Astrocyte (in vitro differentiated cells and primary cell): ENCODE measurements around the gene FSTL4. TPM values are rescaled to one million over a fixed set of nuclear protein-coding genes. Genes with fewer than 3 reads are reported as not detected.

ENCODE experiments used
- DNase-seq: peaks from one replicate; pipeline ENCODE4 v3.0.0-alpha.2; 2010; ENCODE audit warnings: low read depth
- FAIRE-seq: peaks from 2 replicates; lab custom pipeline; 2011; peaks lifted over from hg19 to GRCh38; lab: Jason Lieb, UNC
- H2AFZ ChIP-seq: 2 replicates; pipeline ENCODE4 v1.6.0; 2012; ENCODE audit warnings: low read depth, low read length, inconsistent platforms
- H3K27ac ChIP-seq: 2 replicates; pipeline ENCODE4 v1.5.1; 2011; ENCODE audit warnings: low read depth, low read length, inconsistent platforms
- H3K27me3 ChIP-seq: 2 replicates; pipeline ENCODE4 v1.6.0; 2011; ENCODE audit warnings: low read length, inconsistent platforms; ENCODE audit not compliant: insufficient read depth
- H3K36me3 ChIP-seq: 2 replicates; pipeline ENCODE4 v1.5.1; 2011; ENCODE audit warnings: low read length, inconsistent platforms; ENCODE audit not compliant: insufficient read depth
- H3K4me1 ChIP-seq: 2 replicates; pipeline ENCODE4 v1.5.1; 2011; ENCODE audit warnings: low read length, inconsistent platforms; ENCODE audit not compliant: insufficient read depth
- H3K4me2 ChIP-seq: 2 replicates; pipeline ENCODE4 v1.6.0; 2012; ENCODE audit warnings: low read length, inconsistent platforms
- H3K4me3 ChIP-seq: 2 replicates; pipeline ENCODE4 v1.5.1; 2011; ENCODE audit warnings: low read depth, mild to moderate bottlenecking, low read length, inconsistent platforms; ENCODE audit not compliant: insufficient read depth
- H3K79me2 ChIP-seq: 2 replicates; pipeline ENCODE4 v1.6.0; 2012; ENCODE audit warnings: mild to moderate bottlenecking, low read length, inconsistent platforms; ENCODE audit not compliant: insufficient read depth
- H3K9ac ChIP-seq: 2 replicates; pipeline ENCODE4 v1.6.0; 2012; ENCODE audit warnings: mild to moderate bottlenecking, low read length, inconsistent platforms
- H3K9me3 ChIP-seq: 2 replicates; pipeline ENCODE4 v1.5.1; 2012; ENCODE audit warnings: low read depth, mild to moderate bottlenecking, low read length, inconsistent platforms; ENCODE audit not compliant: insufficient read depth
- H4K20me1 ChIP-seq: 2 replicates; pipeline ENCODE4 v1.6.0; 2012; ENCODE audit warnings: low read length, inconsistent platforms; ENCODE audit not compliant: insufficient read depth
- H3K27ac Mint-ChIP-seq: one replicate; pipeline ENCODE4 v1.8.0; 2021; ENCODE audit warnings: mild to moderate bottlenecking, mixed read lengths; ENCODE audit not compliant: unreplicated experiment
- H3K27me3 Mint-ChIP-seq: one replicate; pipeline ENCODE4 v1.8.0; 2021; ENCODE audit warnings: low read depth, mixed read lengths; ENCODE audit not compliant: unreplicated experiment
- H3K36me3 Mint-ChIP-seq: one replicate; pipeline ENCODE4 v1.8.0; 2021; ENCODE audit warnings: low read depth, mixed read lengths; ENCODE audit not compliant: unreplicated experiment
- H3K4me1 Mint-ChIP-seq: one replicate; pipeline ENCODE4 v1.8.0; 2021; ENCODE audit warnings: low read depth, mixed read lengths; ENCODE audit not compliant: unreplicated experiment
- H3K4me3 Mint-ChIP-seq: one replicate; pipeline ENCODE4 v1.8.0; 2021; ENCODE audit warnings: mild to moderate bottlenecking, moderate library complexity, mixed read lengths; ENCODE audit not compliant: unreplicated experiment
- H3K9me3 Mint-ChIP-seq: one replicate; pipeline ENCODE4 v1.8.0; 2021; ENCODE audit warnings: mild to moderate bottlenecking, mixed read lengths; ENCODE audit not compliant: unreplicated experiment
- CTCF ChIP-seq: IDR thresholded peaks from 2 replicates; pipeline ENCODE4 v1.5.1; 2011; ENCODE audit warnings: low read depth, mild to moderate bottlenecking, inconsistent platforms, low read length, moderate library complexity; ENCODE audit not compliant: insufficient read depth
- EZH2 ChIP-seq: IDR thresholded peaks from 2 replicates; pipeline ENCODE4 v1.6.1; 2012; ENCODE audit warnings: mild to moderate bottlenecking, low read length, inconsistent platforms; ENCODE audit not compliant: insufficient read depth
- total RNA-seq: library from RNA; stranded (reverse); gene quantifications from 2 replicates; pipeline ENCODE4 v1.2.1, GENCODE V29; 2021

Gene FSTL4
- total RNA-seq, 1 donor from 2014 or later = not detected

GRCh38 chr5:133643365-133643764, 31.0 kb upstream of the FSTL4 start:
- no peak for DNase-seq
- no peak overlapping the region for H3K4me3 Mint-ChIP-seq
- no peaks in the 10 kb centered on the region for H3K4me1 ChIP-seq
- H3K36me3 Mint-ChIP-seq = no peaks in the 10 kb centered on the region
- peaks cover 54% of the 10 kb centered on the region for H3K27me3 Mint-ChIP-seq
- H3K9me3 Mint-ChIP-seq = peaks cover 5% of the 10 kb centered on the region
- H3K4me2 ChIP-seq = no peak overlapping the region
- H2AFZ ChIP-seq = no peak overlapping the region
- FAIRE-seq = no peak
- peaks cover 4% of the 10 kb centered on the region for H3K27me3 ChIP-seq
- H3K79me2 ChIP-seq = no peaks in the 10 kb centered on the region
- no peaks in the 10 kb centered on the region for H3K4me1 Mint-ChIP-seq
- H4K20me1 ChIP-seq = no peaks in the 10 kb centered on the region
- H3K9me3 ChIP-seq = no peaks in the 10 kb centered on the region
- H3K27ac ChIP-seq = no peak overlapping the region
- TF ChIP-seq EZH2 (no peak), CTCF (no peak)
- no peaks in the 10 kb centered on the region for H3K36me3 ChIP-seq
- no peak overlapping the region for H3K27ac Mint-ChIP-seq
- no peak overlapping the region for H3K4me3 ChIP-seq
- H3K9ac ChIP-seq = no peak overlapping the region

- FAIRE-seq = no peak
- no peak for DNase-seq
- no peak overlapping the region for H3K4me2 ChIP-seq
- no peak overlapping the region for H3K4me3 Mint-ChIP-seq
- no peaks in the 10 kb centered on the region for H4K20me1 ChIP-seq
- H3K27ac Mint-ChIP-seq = no peak overlapping the region
- TF ChIP-seq CTCF = no peak
- TF ChIP-seq EZH2 = no peak
- H3K4me1 Mint-ChIP-seq = no peaks in the 10 kb centered on the region
- H3K9ac ChIP-seq = no peak overlapping the region
- H3K27me3 Mint-ChIP-seq = peaks cover 53% of the 10 kb centered on the region
- H3K79me2 ChIP-seq = no peaks in the 10 kb centered on the region
- peaks cover 6% of the 10 kb centered on the region for H3K27me3 ChIP-seq
- no peak overlapping the region for H3K27ac ChIP-seq
- no peaks in the 10 kb centered on the region for H3K4me1 ChIP-seq
- H3K4me3 ChIP-seq = no peak overlapping the region
- no peak overlapping the region for H2AFZ ChIP-seq
- H3K36me3 ChIP-seq = no peaks in the 10 kb centered on the region
- H3K9me3 Mint-ChIP-seq = peaks cover 5% of the 10 kb centered on the region
- no peaks in the 10 kb centered on the region for H3K9me3 ChIP-seq
- H3K36me3 Mint-ChIP-seq = no peaks in the 10 kb centered on the region
Measured at GRCh38 chr5:133642153-133642722, 29.9 kb upstream of the FSTL4 start.

GRCh38 chr5:133641683-133642082, 29.3 kb upstream of the FSTL4 start:
- H3K4me3 ChIP-seq = no peak overlapping the region
- H2AFZ ChIP-seq = no peak overlapping the region
- no peaks in the 10 kb centered on the region for H4K20me1 ChIP-seq
- TF ChIP-seq CTCF = no peak
- TF ChIP-seq EZH2 = no peak
- H3K79me2 ChIP-seq = no peaks in the 10 kb centered on the region
- no peak for FAIRE-seq
- H3K36me3 ChIP-seq = no peaks in the 10 kb centered on the region
- DNase-seq = no peak
- Mint-ChIP-seq H3K36me3 (no peaks in the 10 kb centered on the region), H3K27me3 (peaks cover 55% of the 10 kb centered on the region), H3K4me1 (no peaks in the 10 kb centered on the region), H3K4me3 (no peak overlapping the region), H3K27ac (no peak overlapping the region), H3K9me3 (peaks cover 5% of the 10 kb centered on the region)
- no peak overlapping the region for H3K27ac ChIP-seq
- peaks cover 6% of the 10 kb centered on the region for H3K27me3 ChIP-seq
- no peaks in the 10 kb centered on the region for H3K9me3 ChIP-seq
- H3K9ac ChIP-seq = no peak overlapping the region
- H3K4me1 ChIP-seq = no peaks in the 10 kb centered on the region
- no peak overlapping the region for H3K4me2 ChIP-seq
